Measurements from ENCODE around the gene MANF.

MANF gene

DNA sequence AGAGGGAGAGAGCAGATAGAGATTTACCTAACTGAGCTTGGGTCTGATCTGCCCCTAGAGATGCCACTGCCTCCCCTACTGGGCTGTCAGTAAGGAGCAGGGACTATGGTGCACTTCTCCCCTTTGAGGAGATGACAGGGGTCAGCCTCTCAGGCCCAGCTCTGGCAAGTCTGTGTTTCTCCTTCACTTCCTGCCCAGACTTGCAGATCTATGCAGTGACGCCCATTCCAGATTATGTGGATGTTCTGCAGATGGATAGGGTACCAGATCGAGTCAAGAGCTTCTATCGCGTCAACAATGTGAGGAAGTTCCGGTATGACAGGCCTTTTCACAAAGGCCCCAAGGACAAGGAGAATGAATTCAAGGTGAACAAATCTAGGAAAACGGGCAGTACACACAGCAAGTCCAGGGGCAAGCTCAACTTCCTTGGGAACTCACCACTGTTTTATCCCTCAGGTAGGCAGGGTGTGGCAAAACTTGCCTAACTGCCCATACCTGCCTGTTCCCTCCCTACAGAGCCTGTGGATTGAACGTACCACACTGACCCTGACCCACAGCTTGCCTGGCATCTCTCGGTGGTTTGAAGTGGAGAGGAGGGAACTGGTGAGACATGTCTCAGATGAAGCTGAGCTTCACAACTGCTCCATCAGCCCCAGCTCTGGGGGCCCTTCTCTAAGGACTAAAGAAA, 29.1 kb upstream of the MANF start:
- Histone ChIP-seq H2BK5ac (ENCODE audit: low read depth, low read length, poor library complexity) (no peak overlapping the region), H3K79me2 (ENCODE audit: control insufficient read depth, insufficient read depth, low read length, poor library complexity) (no peaks in the 10 kb centered on the region), H3K27ac (ENCODE audit: low read depth, low read length) (no peak overlapping the region), H4K12ac (ENCODE audit: low read depth, low read length) (no peak overlapping the region), H3K27me3 (ENCODE audit: insufficient read depth, low read length) (no peaks in the 10 kb centered on the region), H3K4me3 (ENCODE audit: low read depth, low read length) (no peak overlapping the region), H3K23ac (ENCODE audit: low read length) (no peak overlapping the region), H3K36me3 (ENCODE audit: control insufficient read depth in 1 of 2, insufficient read depth in 2 of 2, low read length in 2 of 2) (peaks cover 3 to 12% of the 10 kb centered on the region in 2 experiments), H2AK5ac (ENCODE audit: low read length) (no peak overlapping the region), H3K18ac (ENCODE audit: low read length) (no peak overlapping the region), H3K4me1 (ENCODE audit: control insufficient read depth in 1 of 2, insufficient read depth in 2 of 2, low read length in 2 of 2) (no peaks in the 10 kb centered on the region), H3K9me3 (ENCODE audit: insufficient read depth, low read depth, low read length) (peaks cover 2% of the 10 kb centered on the region), H2BK120ac (ENCODE audit: insufficient read depth, low read length, poor library complexity) (no peak overlapping the region), H3K79me1 (ENCODE audit: low read length) (no peaks in the 10 kb centered on the region), H4K8ac (ENCODE audit: low read depth, low read length) (no peak overlapping the region), H3K14ac (ENCODE audit: low read length) (no peak overlapping the region), H3K4me2 (ENCODE audit: low read length) (no peak overlapping the region), H3K9ac (ENCODE audit: low read length) (no peak overlapping the region), H3K4ac (ENCODE audit: low read depth, low read length) (no peak overlapping the region), H4K91ac (ENCODE audit: low read depth, low read length) (no peak overlapping the region), H2AFZ (ENCODE audit: insufficient read depth, low read length, poor library complexity) (no peak overlapping the region), H2BK12ac (ENCODE audit: low read length) (no peak overlapping the region)
- no CpG with 5 or more reads among the region's 8 CpGs for WGBS (ENCODE audit: extremely low coverage, insufficient coverage, insufficient read length)
- DNase-seq, result no peak

DNA sequence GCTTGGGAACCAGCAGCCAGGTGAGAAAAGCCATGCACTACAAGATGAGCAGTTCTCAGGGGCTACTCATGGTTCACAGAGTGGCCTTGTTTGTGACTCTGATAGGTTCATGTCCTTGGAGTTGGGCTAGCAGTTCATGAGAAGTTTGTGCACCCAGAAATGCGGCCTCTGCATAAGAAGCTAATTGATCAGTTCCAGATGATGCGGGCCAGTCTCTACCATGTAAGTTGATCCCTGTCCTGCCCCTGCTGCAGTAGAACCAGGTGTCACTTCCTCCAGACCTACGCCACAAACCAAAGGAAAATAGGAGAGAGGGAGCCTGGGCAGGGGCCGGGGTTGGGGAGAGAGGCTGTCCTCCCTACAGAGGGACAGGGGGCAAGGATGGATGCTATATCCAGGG, 27.2 kb upstream of the MANF start:
- Histone ChIP-seq H3K4me2 (ENCODE audit: low read length) (no peak overlapping the region), H4K12ac (ENCODE audit: low read depth, low read length) (no peak overlapping the region), H4K8ac (ENCODE audit: low read depth, low read length) (no peak overlapping the region), H2BK12ac (ENCODE audit: low read length) (no peak overlapping the region), H2BK5ac (ENCODE audit: low read depth, low read length, poor library complexity) (no peak overlapping the region), H4K91ac (ENCODE audit: low read depth, low read length) (no peak overlapping the region), H3K79me1 (ENCODE audit: low read length) (no peaks in the 10 kb centered on the region), H3K27ac (ENCODE audit: low read depth, low read length) (no peak overlapping the region), H2AK5ac (ENCODE audit: low read length) (no peak overlapping the region), H3K9ac (ENCODE audit: low read length) (no peak overlapping the region), H3K23ac (ENCODE audit: low read length) (no peak overlapping the region), H3K9me3 (ENCODE audit: insufficient read depth, low read depth, low read length) (no peaks in the 10 kb centered on the region), H3K14ac (ENCODE audit: low read length) (no peak overlapping the region), H3K79me2 (ENCODE audit: control insufficient read depth, insufficient read depth, low read length, poor library complexity) (no peaks in the 10 kb centered on the region), H3K27me3 (ENCODE audit: insufficient read depth, low read length) (no peaks in the 10 kb centered on the region), H3K36me3 (ENCODE audit: control insufficient read depth in 1 of 2, insufficient read depth in 2 of 2, low read length in 2 of 2) (peaks cover 3 to 22% of the 10 kb centered on the region in 2 experiments), H3K4me1 (ENCODE audit: control insufficient read depth in 1 of 2, insufficient read depth in 2 of 2, low read length in 2 of 2) (no peaks in the 10 kb centered on the region), H3K4me3 (ENCODE audit: low read depth, low read length) (no peak overlapping the region), H2AFZ (ENCODE audit: insufficient read depth, low read length, poor library complexity) (no peak overlapping the region), H3K4ac (ENCODE audit: low read depth, low read length) (no peak overlapping the region), H3K18ac (ENCODE audit: low read length) (no peak overlapping the region), H2BK120ac (ENCODE audit: insufficient read depth, low read length, poor library complexity) (no peak overlapping the region)
- no CpG with 5 or more reads among the region's 4 CpGs for WGBS (ENCODE audit: extremely low coverage, insufficient coverage, insufficient read length)
- DNase-seq, result no peak

DNA sequence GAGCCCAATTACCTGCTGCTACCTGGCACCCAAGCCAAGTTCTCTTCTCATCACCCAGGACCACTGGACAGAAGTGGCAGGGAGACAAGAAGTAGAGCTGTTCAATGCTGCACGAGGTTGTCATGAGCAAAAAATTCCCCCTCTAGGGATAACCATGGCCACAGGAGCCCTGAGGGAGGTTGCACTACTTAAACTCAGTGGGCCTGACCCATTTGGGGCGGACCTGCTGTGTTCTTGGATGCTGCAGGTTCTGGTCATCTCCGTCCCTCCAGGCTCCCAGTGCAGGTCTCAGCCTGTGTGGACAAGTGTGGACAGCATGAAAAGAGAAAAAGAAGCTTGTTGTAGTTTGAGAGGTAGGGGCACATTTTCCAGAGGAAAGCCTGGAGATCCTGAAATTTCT, 26.1 kb upstream of the MANF start:
- Histone ChIP-seq H3K14ac (ENCODE audit: low read length) (no peak overlapping the region), H4K12ac (ENCODE audit: low read depth, low read length) (no peak overlapping the region), H2BK5ac (ENCODE audit: low read depth, low read length, poor library complexity) (no peak overlapping the region), H3K4me1 (ENCODE audit: control insufficient read depth in 1 of 2, insufficient read depth in 2 of 2, low read length in 2 of 2) (no peaks in the 10 kb centered on the region), H4K91ac (ENCODE audit: low read depth, low read length) (no peak overlapping the region), H2BK12ac (ENCODE audit: low read length) (no peak overlapping the region), H3K4me3 (ENCODE audit: low read depth, low read length) (no peak overlapping the region), H3K27me3 (ENCODE audit: insufficient read depth, low read length) (no peaks in the 10 kb centered on the region), H2BK120ac (ENCODE audit: insufficient read depth, low read length, poor library complexity) (no peak overlapping the region), H2AFZ (ENCODE audit: insufficient read depth, low read length, poor library complexity) (no peak overlapping the region), H3K79me1 (ENCODE audit: low read length) (no peaks in the 10 kb centered on the region), H3K27ac (ENCODE audit: low read depth, low read length) (no peak overlapping the region), H2AK5ac (ENCODE audit: low read length) (no peak overlapping the region), H3K4me2 (ENCODE audit: low read length) (no peak overlapping the region), H3K23ac (ENCODE audit: low read length) (no peak overlapping the region), H3K79me2 (ENCODE audit: control insufficient read depth, insufficient read depth, low read length, poor library complexity) (no peaks in the 10 kb centered on the region), H3K36me3 (ENCODE audit: control insufficient read depth in 1 of 2, insufficient read depth in 2 of 2, low read length in 2 of 2) (peaks cover 3 to 22% of the 10 kb centered on the region in 2 experiments), H3K9ac (ENCODE audit: low read length) (no peak overlapping the region), H3K9me3 (ENCODE audit: insufficient read depth, low read depth, low read length) (no peaks in the 10 kb centered on the region), H4K8ac (ENCODE audit: low read depth, low read length) (no peak overlapping the region), H3K18ac (ENCODE audit: low read length) (no peak overlapping the region), H3K4ac (ENCODE audit: low read depth, low read length) (no peak overlapping the region)
- WGBS (ENCODE audit: extremely low coverage, insufficient coverage, insufficient read length), result no CpG with 5 or more reads among the region's 3 CpGs
- DNase-seq, result no peak

DNA sequence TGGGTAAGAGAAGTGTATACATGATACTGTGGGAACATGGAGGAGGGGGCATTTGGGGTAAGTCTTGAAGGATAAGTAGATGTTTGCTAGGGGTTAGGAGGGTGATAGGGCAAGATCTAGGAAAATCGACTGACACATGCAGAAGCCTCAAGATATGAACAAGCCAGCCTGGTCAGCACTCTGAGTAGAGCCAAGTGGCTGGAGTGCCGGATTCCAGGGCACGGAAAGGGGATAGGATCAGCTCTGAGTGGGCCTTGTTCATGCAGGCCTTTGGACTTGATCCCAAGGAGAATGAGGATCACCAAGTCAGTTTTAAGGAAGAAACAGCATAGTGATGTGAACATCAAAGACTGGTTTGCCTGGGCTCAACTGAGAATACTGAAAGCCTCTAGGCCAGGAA, 24.3 kb upstream of the MANF start:
- Histone ChIP-seq H3K79me1 (ENCODE audit: low read length) (no peaks in the 10 kb centered on the region), H3K23ac (ENCODE audit: low read length) (no peak overlapping the region), H3K4me1 (ENCODE audit: control insufficient read depth in 1 of 2, insufficient read depth in 2 of 2, low read length in 2 of 2) (no peaks in the 10 kb centered on the region), H2AK5ac (ENCODE audit: low read length) (no peak overlapping the region), H3K79me2 (ENCODE audit: control insufficient read depth, insufficient read depth, low read length, poor library complexity) (no peaks in the 10 kb centered on the region), H3K27ac (ENCODE audit: low read depth, low read length) (no peak overlapping the region), H2BK120ac (ENCODE audit: insufficient read depth, low read length, poor library complexity) (no peak overlapping the region), H4K8ac (ENCODE audit: low read depth, low read length) (no peak overlapping the region), H3K18ac (ENCODE audit: low read length) (no peak overlapping the region), H3K9ac (ENCODE audit: low read length) (no peak overlapping the region), H2AFZ (ENCODE audit: insufficient read depth, low read length, poor library complexity) (no peak overlapping the region), H2BK5ac (ENCODE audit: low read depth, low read length, poor library complexity) (no peak overlapping the region), H3K36me3 (ENCODE audit: control insufficient read depth in 1 of 2, insufficient read depth in 2 of 2, low read length in 2 of 2) (peaks cover 3 to 22% of the 10 kb centered on the region in 2 experiments), H3K4me2 (ENCODE audit: low read length) (no peak overlapping the region), H4K91ac (ENCODE audit: low read depth, low read length) (no peak overlapping the region), H3K14ac (ENCODE audit: low read length) (no peak overlapping the region), H3K9me3 (ENCODE audit: insufficient read depth, low read depth, low read length) (no peaks in the 10 kb centered on the region), H3K4me3 (ENCODE audit: low read depth, low read length) (no peak overlapping the region), H3K4ac (ENCODE audit: low read depth, low read length) (no peak overlapping the region), H4K12ac (ENCODE audit: low read depth, low read length) (no peak overlapping the region), H3K27me3 (ENCODE audit: insufficient read depth, low read length) (no peaks in the 10 kb centered on the region), H2BK12ac (ENCODE audit: low read length) (no peak overlapping the region)
- WGBS (ENCODE audit: extremely low coverage, insufficient coverage, insufficient read length), result no CpG with 5 or more reads among the region's 3 CpGs
- DNase-seq, result no peak

Measured in trophoblast cell (in vitro differentiated cells and primary cell).